ENCODE results near the gene AHDC1. TPM values are rescaled to one million over a fixed set of nuclear protein-coding genes. Genes with fewer than 3 reads are reported as not detected.
"Not testable (repeated sequence)": the region's sequence is repeated elsewhere in the genome, so short reads cannot be mapped to it uniquely, and the experiment has no call there.

AHDC1 gene
- total RNA-seq, 2 experiments from 2014 or later, result 10.3 to 12.1 TPM

GRCh38 chr1:27643600-27644368 is 39.8 kb upstream of the AHDC1 start:
- ChIA-PET POLR2A (no interaction called here), CTCF (interaction anchor here (0.6 to 1.7 kb wide), 14 partner anchors 9 to 466 kb away, joined by 3 to 9 read pairs (median 4); partner anchors contain the start of genes AHDC1 and IFI6)
- ATAC-seq (peak; percentile 99), DNase-seq (peak; percentile 82)
- H3K4me3 Mint-ChIP-seq, result no peak overlapping the region
- H3K27me3 Mint-ChIP-seq, result no peaks in the 10 kb centered on the region
- H3K9me3 Mint-ChIP-seq (ENCODE audit: low read depth), result no peaks in the 10 kb centered on the region
- H3K4me1 Mint-ChIP-seq, result peaks cover 13% of the 10 kb centered on the region
- no peaks in the 10 kb centered on the region for H3K36me3 Mint-ChIP-seq (ENCODE audit: low read depth)
- no peak overlapping the region for H3K27ac Mint-ChIP-seq
- intact Hi-C loops (cut with DNase I, micrococcal nuclease), result loop anchor here (1.0 kb wide), 1 partner anchor 20 kb away; no protein-coding TSS in a partner anchor

- H3K4me1 Mint-ChIP-seq, result peaks cover 29% of the 10 kb centered on the region
- H3K36me3 Mint-ChIP-seq (ENCODE audit: low read depth); H3K9me3 Mint-ChIP-seq (ENCODE audit: low read depth); H3K27me3 Mint-ChIP-seq; ATAC-seq; H3K27ac Mint-ChIP-seq; DNase-seq; H3K4me3 Mint-ChIP-seq; POLR2A ChIA-PET; intact Hi-C loops (cut with DNase I, micrococcal nuclease): not testable (repeated sequence)
- CTCF ChIA-PET, result interaction anchor here (0.7 to 2.2 kb wide), 6 partner anchors 10 to 224 kb away, joined by 3 to 7 read pairs (median 4); partner anchors contain the start of gene IFI6
Measured at GRCh38 chr1:27640514-27640913, 36.6 kb upstream of the AHDC1 start.

- no peak overlapping the region for H3K27ac Mint-ChIP-seq
- peaks cover 31% of the 10 kb centered on the region for H3K4me1 Mint-ChIP-seq
- no peaks in the 10 kb centered on the region for H3K36me3 Mint-ChIP-seq (ENCODE audit: low read depth)
- intact Hi-C loops (cut with DNase I, micrococcal nuclease), result no loop called here
- POLR2A ChIA-PET, result no interaction called here
- CTCF ChIA-PET, result interaction anchor here (0.9 to 1.9 kb wide), 4 partner anchors 11 to 31 kb away, joined by 3 to 5 read pairs (median 4); no protein-coding TSS in a partner anchor
- H3K9me3 Mint-ChIP-seq (ENCODE audit: low read depth), result no peaks in the 10 kb centered on the region
- no peaks in the 10 kb centered on the region for H3K27me3 Mint-ChIP-seq
- no peak for DNase-seq
- no peak overlapping the region for H3K4me3 Mint-ChIP-seq
- ATAC-seq, result no peak
Measured at GRCh38 chr1:27638805-27639204, 34.9 kb upstream of the AHDC1 start.

- ATAC-seq (no peak), DNase-seq (no peak)
- H3K27ac Mint-ChIP-seq, result peak overlapping the region; percentile 1
- no peaks in the 10 kb centered on the region for H3K9me3 Mint-ChIP-seq (ENCODE audit: low read depth)
- no peaks in the 10 kb centered on the region for H3K36me3 Mint-ChIP-seq (ENCODE audit: low read depth)
- no peak overlapping the region for H3K4me3 Mint-ChIP-seq
- H3K4me1 Mint-ChIP-seq, result peaks cover 32% of the 10 kb centered on the region
- intact Hi-C loops (cut with DNase I, micrococcal nuclease), result no loop called here
- no peaks in the 10 kb centered on the region for H3K27me3 Mint-ChIP-seq
- ChIA-PET CTCF (interaction anchor here (0.9 to 1.9 kb wide), 4 partner anchors 12 to 31 kb away, joined by 3 to 5 read pairs (median 4); no protein-coding TSS in a partner anchor), POLR2A (interaction anchor here (0.7 kb wide), 1 partner anchor 130 kb away, joined by 3 read pairs; no protein-coding TSS in a partner anchor)
Measured at GRCh38 chr1:27638047-27638734, 34.2 kb upstream of the AHDC1 start.

- Mint-ChIP-seq H3K4me1 (peaks cover 58% of the 10 kb centered on the region), H3K4me3 (no peak overlapping the region), H3K9me3 (ENCODE audit: low read depth) (no peaks in the 10 kb centered on the region), H3K36me3 (ENCODE audit: low read depth) (no peaks in the 10 kb centered on the region), H3K27me3 (no peaks in the 10 kb centered on the region), H3K27ac (no peak overlapping the region)
- POLR2A ChIA-PET, result interaction anchor here (0.7 to 0.8 kb wide), 2 partner anchors 275 to 1800 kb away, joined by 3 to 4 read pairs; no protein-coding TSS in a partner anchor
- CTCF ChIA-PET, result interaction anchor here (1.2 kb wide), 1 partner anchor 27 kb away, joined by 4 read pairs; no protein-coding TSS in a partner anchor
- DNase-seq (no peak), ATAC-seq (no peak)
- intact Hi-C loops (cut with DNase I, micrococcal nuclease), result loop anchor here in 1 of 2 experiments (2.0 kb wide), 2 partner anchors 21 to 27 kb away; no protein-coding TSS in a partner anchor
Measured at GRCh38 chr1:27635396-27636142, 31.6 kb upstream of the AHDC1 start.

- DNase-seq, result no peak
- H3K4me1 Mint-ChIP-seq, result peaks cover 58% of the 10 kb centered on the region
- CTCF ChIA-PET, result interaction anchor here (1.2 kb wide), 1 partner anchor 28 kb away, joined by 4 read pairs; no protein-coding TSS in a partner anchor
Measured at GRCh38 chr1:27634985-27635367, 31.0 kb upstream of the AHDC1 start, which contains the start of gene FGR. Gene FGR (minus strand): TSS chr1:27635185. CDS start chr1:27623916, 11,269 bp downstream.

GRCh38 chr1:27634177-27634984 is 30.4 kb upstream of the AHDC1 start:
- no peak overlapping the region for H3K27ac Mint-ChIP-seq
- ATAC-seq, result no peak

More at GRCh38 chr1:27634985-27635367, 31.0 kb upstream of the AHDC1 start, which contains the start of gene FGR:
- H3K9me3 Mint-ChIP-seq (ENCODE audit: low read depth), result no peaks in the 10 kb centered on the region
- POLR2A ChIA-PET, result no interaction called here
- no peaks in the 10 kb centered on the region for H3K27me3 Mint-ChIP-seq
- no peak for ATAC-seq
- intact Hi-C loops (cut with DNase I, micrococcal nuclease), result no loop called here
- no peaks in the 10 kb centered on the region for H3K36me3 Mint-ChIP-seq (ENCODE audit: low read depth)
- H3K4me3 Mint-ChIP-seq, result peak within 1 kb of the TSS; percentile 39
- H3K27ac Mint-ChIP-seq, result no peak within 1 kb of the TSS

GRCh38 chr1:27633640-27634176 is 29.8 kb upstream of the AHDC1 start:
- Mint-ChIP-seq H3K27ac (peak overlapping the region; percentile 40), H3K4me3 (peak overlapping the region; percentile 16), H3K27me3 (no peaks in the 10 kb centered on the region), H3K9me3 (ENCODE audit: low read depth) (no peaks in the 10 kb centered on the region), H3K4me1 (peaks cover 69% of the 10 kb centered on the region), H3K36me3 (ENCODE audit: low read depth) (no peaks in the 10 kb centered on the region)
- ChIA-PET CTCF (interaction anchor here (0.7 to 0.8 kb wide), 2 partner anchors 14 to 27 kb away, joined by 3 read pairs; no protein-coding TSS in a partner anchor), POLR2A (no interaction called here)
- ATAC-seq, result no peak
- intact Hi-C loops (cut with DNase I, micrococcal nuclease), result no loop called here
- DNase-seq, result no peak

More at GRCh38 chr1:27634177-27634984, 30.4 kb upstream of the AHDC1 start:
- peaks cover 62% of the 10 kb centered on the region for H3K4me1 Mint-ChIP-seq
- intact Hi-C loops (cut with DNase I, micrococcal nuclease), result no loop called here
- no peaks in the 10 kb centered on the region for H3K27me3 Mint-ChIP-seq
- CTCF ChIA-PET, result interaction anchor here (0.7 kb wide), 1 partner anchor 28 kb away, joined by 3 read pairs; no protein-coding TSS in a partner anchor
- POLR2A ChIA-PET, result no interaction called here
- DNase-seq, result peak; percentile 58
- no peaks in the 10 kb centered on the region for H3K36me3 Mint-ChIP-seq (ENCODE audit: low read depth)
- H3K9me3 Mint-ChIP-seq (ENCODE audit: low read depth), result no peaks in the 10 kb centered on the region
- H3K4me3 Mint-ChIP-seq, result peak overlapping the region; percentile 39

GRCh38 chr1:27633298-27633610 is 29.3 kb upstream of the AHDC1 start:
- Mint-ChIP-seq H3K36me3 (ENCODE audit: low read depth) (no peaks in the 10 kb centered on the region), H3K9me3 (ENCODE audit: low read depth) (no peaks in the 10 kb centered on the region), H3K4me3 (peak overlapping the region; percentile 16), H3K4me1 (peaks cover 72% of the 10 kb centered on the region), H3K27ac (peak overlapping the region; percentile 62), H3K27me3 (no peaks in the 10 kb centered on the region)
- POLR2A ChIA-PET, result no interaction called here
- CTCF ChIA-PET, result interaction anchor here (0.7 to 1.0 kb wide), 3 partner anchors 14 to 27 kb away, joined by 3 to 5 read pairs (median 3); no protein-coding TSS in a partner anchor
- no peak for ATAC-seq
- intact Hi-C loops (cut with DNase I, micrococcal nuclease), result no loop called here
- DNase-seq, result no peak
